GM21576 (cell line): ENCODE data around the gene PCCA.
A peak's percentile ranks its signal among the peaks of the same experiment; 100 is the strongest.
"Not testable (repeated sequence)": the region's sequence is repeated elsewhere in the genome, so short reads cannot be mapped to it uniquely, and the experiment has no call there.

ENCODE experiments used
- ATAC-seq: cut with Tn5 transposase; IDR thresholded peaks from one replicate; pipeline ENCODE4 v1.9.1; 2021; ENCODE audit warnings: mild to moderate bottlenecking, moderate library complexity; ENCODE audit not compliant: unreplicated experiment

The PCCA gene

GRCh38 chr13:100356426-100356825 is 267.5 kb downstream of the PCCA start:
- ATAC-seq = no peak

DNA sequence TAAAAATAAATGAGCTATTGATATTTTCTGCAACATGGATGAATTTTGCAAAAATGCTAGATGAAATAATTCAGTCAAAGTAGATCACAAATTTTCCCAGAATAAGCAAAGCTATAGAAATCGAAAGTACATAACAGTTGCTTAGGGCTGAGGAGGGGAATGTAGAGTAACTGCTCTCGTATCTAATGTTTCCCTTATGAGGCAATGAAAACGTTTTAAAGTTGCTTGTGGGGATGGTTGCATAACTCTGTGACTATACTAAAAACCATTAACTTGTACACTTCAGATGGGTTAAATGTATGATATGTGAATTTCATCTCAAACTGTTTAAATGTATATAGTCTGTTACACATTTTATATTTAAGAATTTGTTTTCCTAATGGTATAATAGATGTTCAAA is 268.0 kb downstream of the PCCA start:
- ATAC-seq = no peak

DNA sequence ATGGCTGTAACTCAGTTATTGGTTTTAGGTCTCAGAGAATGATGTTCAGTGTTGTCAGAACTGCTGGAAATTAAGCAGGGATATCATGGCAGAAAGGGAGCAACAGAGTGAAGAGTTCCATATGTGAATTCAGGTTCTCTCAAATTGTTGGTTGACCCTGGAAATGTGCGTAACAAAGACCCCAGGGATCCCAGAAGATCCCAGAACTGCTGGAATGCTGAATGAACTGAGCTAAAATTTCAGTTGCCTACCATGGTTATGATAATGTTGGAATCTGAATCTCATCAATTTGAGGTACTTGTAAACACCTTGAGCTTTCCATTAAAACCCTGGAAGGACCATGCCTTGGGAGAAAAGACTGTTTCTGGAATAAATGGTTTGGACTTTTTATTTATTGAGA is 268.9 kb downstream of the PCCA start:
- no peak for ATAC-seq

- ATAC-seq = no peak
Observed at GRCh38 chr13:100361504-100361903, 272.6 kb downstream of the PCCA start.

GRCh38 chr13:100362371-100362770 is 273.5 kb downstream of the PCCA start:
- no peak for ATAC-seq

DNA sequence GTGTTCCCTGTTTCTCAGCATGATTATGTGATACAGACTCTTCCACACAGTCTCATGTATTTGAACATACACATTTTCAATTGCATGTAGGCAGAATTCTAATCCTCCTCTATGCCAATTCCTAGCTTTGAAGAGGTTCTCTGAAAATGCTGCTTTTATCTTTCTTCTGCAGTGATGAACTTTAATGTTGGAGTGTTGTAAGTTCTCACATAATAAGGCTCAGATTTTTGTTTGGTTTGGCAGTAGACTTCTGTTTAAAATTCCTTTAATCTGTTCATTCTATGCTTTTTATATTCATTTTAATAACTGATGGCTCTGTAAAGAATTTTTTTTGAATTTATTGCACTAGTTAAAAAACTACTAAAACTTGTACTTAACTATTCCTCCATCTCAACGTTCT is 273.9 kb downstream of the PCCA start:
- no peak for ATAC-seq

- no peak for ATAC-seq
Observed at GRCh38 chr13:100363285-100363711, 274.4 kb downstream of the PCCA start.

- no peak for ATAC-seq
Observed at GRCh38 chr13:100363874-100364273, 275.0 kb downstream of the PCCA start.

GRCh38 chr13:100364591-100364990 is 275.7 kb downstream of the PCCA start:
- ATAC-seq = no peak

DNA sequence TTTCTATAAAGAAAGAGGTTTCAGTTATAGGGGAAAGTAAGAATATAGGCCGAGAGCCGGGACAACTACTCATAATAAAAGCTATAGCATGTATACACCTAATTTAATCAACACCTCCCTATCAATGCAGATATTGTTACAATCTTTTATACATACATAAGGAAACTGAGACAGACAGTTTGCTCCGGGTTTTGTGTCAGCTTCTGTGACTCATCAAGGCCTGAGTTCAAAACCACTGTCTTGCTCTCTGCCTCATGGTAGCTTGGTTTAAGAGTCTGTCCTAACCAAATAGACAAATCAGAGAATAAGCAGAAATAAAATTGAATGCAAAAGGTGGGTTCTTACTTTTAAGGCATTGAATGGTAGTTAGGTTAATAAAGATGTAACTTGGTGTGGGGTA is 276.8 kb downstream of the PCCA start:
- no peak for ATAC-seq

DNA sequence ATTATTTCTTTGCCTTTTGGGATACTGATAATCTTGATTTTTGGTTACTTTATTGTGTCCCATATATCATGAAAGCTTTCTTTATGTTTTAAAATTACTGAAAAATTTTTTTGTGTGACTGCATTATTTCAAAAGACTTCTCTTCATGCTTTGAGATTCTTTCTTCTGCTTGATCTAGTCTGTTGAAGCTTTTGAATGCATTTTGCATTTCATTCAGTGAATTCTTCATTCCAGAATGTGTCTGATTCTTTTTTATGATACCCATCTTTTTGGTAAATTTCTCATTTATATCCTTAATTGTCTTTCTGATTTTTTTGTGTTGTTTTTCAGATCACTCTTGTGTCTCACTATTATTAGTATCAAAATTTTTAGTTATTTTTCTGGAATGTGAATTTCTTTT is 289.6 kb downstream of the PCCA start:
- no peak for ATAC-seq

DNA sequence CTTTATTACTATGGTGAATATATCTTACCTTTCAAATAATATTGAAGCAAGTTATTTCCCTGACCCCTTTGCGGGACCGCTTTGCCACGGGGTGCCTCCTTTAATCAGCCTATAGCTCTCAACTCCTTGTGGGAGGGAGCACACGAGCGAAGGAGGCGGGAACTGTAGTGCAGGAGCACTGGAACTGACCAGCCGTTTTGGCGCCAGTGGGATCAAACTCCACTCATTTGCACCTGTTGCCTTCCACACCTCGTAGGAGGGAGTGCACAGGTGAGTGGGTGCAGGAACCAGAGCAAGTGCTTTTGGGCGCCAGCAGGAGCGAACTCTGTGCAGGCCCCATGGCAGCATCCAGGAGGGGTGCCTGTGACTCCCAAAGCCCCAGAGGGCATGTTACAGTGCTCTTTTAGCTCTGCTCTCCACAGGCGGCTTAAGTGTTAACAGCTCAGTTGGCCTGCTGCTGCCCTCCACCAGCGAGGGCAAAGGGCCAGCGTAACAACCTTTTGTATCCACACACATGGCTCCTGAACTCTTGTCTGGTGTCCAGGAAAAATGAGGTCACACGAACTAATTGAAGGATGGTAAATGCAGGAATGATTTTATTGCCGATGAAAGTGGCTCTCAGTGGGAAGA is 292.8 kb downstream of the PCCA start:
- no peak for ATAC-seq

- no peak for ATAC-seq
Observed at GRCh38 chr13:100382785-100383184, 293.9 kb downstream of the PCCA start.

DNA sequence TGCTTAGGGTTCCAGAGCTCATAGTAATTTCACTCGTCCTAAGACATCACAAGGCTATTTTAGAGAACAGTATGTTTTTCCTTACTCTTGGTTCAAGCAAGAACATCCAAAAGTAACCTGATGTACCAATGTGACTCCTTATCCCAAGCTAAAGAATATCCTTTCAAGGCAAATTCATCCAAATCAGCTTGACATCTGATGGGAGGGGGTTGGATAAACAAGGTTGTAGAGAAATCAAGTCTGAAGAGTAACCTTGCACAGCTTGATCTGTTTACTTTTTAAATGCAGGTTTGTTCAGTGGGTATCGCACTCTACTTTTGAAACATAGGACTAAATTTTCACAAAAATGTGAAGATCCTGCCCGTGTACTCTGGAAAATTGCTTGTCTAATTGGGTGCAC is 298.5 kb downstream of the PCCA start:
- no peak for ATAC-seq

GRCh38 chr13:100388150-100388549 is 299.3 kb downstream of the PCCA start:
- ATAC-seq = not testable (repeated sequence)

- no peak for ATAC-seq
Observed at GRCh38 chr13:100388923-100389322, 300.0 kb downstream of the PCCA start.

DNA sequence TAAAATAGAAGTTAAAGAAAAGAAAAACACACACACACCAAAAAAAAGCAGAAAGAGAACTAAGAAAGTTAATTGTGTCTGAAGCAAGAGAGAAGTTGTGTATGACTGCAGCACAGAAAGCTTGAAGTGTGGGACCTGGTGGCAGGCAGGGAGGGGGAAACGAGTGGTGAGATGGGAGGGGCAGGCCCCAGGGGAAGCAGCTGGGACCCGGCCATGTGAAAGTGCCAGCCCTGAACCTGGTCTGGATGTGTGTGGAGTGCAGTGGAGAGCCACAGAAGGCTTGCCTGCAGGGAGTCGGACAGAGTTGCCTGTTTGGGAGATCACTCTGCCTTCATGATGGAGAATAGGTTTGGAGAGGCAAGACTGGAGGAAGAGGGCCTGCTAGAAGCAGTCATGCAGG is 300.7 kb downstream of the PCCA start:
- no peak for ATAC-seq

- ATAC-seq = no peak
Observed at GRCh38 chr13:100392709-100393630, 304.1 kb downstream of the PCCA start.

GRCh38 chr13:100394005-100394695 is 305.3 kb downstream of the PCCA start:
- ATAC-seq = peak; percentile 89

DNA sequence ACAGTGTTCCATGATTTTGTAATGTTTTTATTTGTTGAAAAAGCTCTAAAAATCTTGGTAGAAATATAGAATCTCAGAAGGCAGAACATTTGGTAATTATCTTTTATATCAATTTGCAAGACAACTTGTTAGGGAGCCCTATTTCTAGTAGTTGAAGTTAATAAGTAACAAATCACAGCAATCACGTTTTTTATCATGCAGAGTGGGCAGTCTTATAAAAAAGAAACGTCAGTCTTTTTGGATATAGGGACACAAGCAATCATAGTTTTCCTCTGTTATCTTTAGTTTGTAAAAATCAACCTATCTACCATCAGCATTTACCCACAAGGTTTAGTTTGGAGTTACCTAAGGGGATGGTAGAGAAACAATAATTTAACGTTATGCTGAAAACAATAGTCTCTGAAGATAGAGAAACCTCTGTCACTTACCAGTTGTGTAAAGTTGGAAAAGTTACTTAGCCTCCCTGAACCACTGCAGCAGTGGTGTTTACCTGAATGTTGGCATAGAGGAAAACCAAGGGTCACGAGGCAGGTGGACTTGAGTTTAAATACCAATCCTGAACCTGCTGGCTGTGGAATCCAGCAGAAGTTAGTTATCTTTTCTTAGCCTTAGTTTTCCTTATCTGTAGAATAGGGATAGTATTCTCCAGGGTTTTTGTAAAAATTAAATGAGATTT is 306.9 kb downstream of the PCCA start:
- no peak for ATAC-seq

- ATAC-seq = no peak
Observed at GRCh38 chr13:100396776-100397175, 307.9 kb downstream of the PCCA start.
